Measurements from ENCODE around the gene SAMD3.
"Not testable (repeated sequence)": the region's sequence is repeated elsewhere in the genome, so short reads cannot be mapped to it uniquely, and the experiment has no call there.

Gene SAMD3

GRCh38 chr6:130187335-130188206 is 35.2 kb downstream of the SAMD3 start:
- intact Hi-C loops (cut with DNase I): no loop called here
- no peak for DNase-seq

GRCh38 chr6:130185658-130186057 is 37.1 kb downstream of the SAMD3 start:
- intact Hi-C loops (cut with DNase I): no loop called here
- no peak for DNase-seq

- DNase-seq: no peak
- intact Hi-C loops (cut with DNase I): no loop called here
These were observed 39.2 kb downstream of the SAMD3 start for GRCh38 chr6:130183271-130184222.

DNA sequence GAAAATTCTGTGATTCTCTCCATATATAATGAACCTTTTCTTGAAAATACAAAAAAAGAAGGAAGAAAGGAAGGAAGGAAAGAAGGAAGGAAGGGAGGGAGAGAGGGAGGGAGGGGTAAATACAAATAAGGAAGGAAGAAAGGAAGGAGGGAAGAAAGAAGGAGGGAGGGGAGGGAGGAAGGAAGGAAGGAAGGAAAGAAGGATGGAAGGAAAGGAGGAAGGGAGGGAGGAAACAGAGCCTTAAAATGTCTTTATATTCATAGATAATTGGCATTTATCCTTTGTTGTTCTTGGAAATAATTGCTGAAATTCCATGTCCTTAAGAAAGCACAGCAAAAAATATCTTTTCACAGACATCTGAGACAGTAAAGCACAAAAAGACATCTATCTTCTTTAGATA is 40.3 kb downstream of the SAMD3 start:
- no peak for DNase-seq
- intact Hi-C loops (cut with DNase I): no loop called here

DNA sequence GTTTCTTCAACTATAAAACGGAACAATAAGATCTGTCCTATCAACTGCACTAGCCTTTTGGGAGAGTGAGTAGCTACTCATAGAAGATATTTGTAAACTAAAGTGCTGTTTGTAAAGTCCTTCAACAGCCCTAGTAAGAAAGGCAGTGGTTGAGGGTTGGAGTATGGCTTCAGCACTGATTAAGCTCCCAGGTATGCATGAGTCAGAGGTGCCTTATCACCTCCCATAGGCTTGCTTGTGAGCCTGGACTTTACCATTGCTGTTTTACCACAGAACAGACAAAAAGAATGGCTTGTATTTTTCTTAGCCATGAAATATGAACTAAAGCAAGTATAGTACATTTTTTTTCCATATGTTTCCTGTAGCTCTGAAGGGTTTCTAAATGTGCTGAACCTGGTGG is 44.1 kb downstream of the SAMD3 start:
- intact Hi-C loops (cut with DNase I): no loop called here
- DNase-seq: no peak

DNA sequence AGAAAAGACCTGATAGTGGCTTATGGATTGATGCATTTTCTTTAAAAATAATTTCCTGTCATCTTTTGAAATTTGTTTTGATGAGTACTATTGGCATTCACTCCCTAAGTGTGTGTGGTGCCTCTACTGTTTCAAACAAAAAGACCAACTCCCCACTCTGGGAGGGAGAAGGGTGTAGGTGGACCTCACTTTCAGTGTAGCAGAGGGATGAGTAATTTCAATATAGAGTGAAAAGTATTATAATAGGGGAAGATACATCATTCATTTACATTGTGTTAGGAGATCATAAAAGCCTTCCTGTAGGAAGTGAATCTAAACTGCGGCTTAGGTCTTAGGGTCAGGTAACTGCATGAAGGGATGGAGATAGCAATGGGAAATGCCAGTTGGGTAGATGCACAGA is 46.4 kb downstream of the SAMD3 start:
- DNase-seq: no peak
- intact Hi-C loops (cut with DNase I): no loop called here

DNA sequence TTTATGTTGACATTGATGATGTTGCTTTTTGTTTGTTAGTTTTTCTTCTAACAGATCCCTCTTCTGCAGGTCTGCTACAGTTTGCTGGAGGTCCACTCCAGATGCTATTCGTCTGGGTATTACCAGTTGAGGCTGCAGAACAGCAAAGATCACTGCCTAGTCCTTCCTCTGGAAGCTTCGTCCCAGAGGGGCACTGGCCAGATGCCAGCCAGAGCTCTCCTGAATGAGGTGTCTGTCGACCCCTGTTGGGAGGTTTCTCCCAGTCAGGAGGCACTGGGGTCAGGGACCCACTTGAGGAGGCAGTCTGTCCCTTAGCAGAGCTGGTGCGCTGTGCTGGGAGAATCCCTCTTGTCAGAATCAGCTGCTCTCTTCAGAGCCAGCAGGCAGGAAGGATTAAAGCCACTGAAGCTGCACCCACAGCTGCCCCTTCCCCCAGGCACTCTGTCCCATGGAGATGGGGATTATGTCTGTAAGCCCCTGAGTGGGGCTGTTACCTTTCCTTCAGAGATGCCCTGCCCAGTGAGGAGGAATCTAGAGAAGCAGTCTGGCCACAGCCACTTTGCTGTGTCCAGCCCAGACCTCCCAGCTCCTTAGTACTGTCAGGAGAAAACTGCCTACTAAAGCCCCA is 49.3 kb downstream of the SAMD3 start:
- intact Hi-C loops (cut with DNase I): not testable (repeated sequence)

GRCh38 chr6:130170160-130170559 is 52.6 kb downstream of the SAMD3 start:
- intact Hi-C loops (cut with DNase I); DNase-seq: not testable (repeated sequence)

More for the DNA sequence above, 49.3 kb downstream of the SAMD3 start:
- not testable (repeated sequence) for DNase-seq

DNA sequence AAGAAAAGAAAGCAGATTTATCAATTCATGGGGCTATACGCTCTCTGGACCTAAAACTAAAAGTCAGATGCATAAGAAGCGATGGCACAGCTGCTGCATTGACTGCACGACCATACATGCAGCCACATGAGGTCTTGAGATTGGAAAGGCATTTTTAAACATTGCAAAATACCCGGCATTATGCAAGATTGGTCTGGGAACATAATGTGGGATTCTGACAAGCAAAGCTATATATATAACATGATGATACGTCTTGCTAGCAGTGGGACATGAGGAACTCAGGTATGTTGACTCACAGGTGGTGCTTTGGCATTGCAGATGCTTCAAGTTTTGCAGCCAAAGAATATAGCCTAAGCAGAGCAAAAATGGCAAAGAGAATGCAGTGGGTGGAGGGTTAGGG is 55.1 kb downstream of the SAMD3 start:
- intact Hi-C loops (cut with DNase I): no loop called here
- no peak for DNase-seq

- DNase-seq: no peak
- intact Hi-C loops (cut with DNase I): no loop called here
These were observed 58.5 kb downstream of the SAMD3 start for GRCh38 chr6:130164251-130164650.

DNA sequence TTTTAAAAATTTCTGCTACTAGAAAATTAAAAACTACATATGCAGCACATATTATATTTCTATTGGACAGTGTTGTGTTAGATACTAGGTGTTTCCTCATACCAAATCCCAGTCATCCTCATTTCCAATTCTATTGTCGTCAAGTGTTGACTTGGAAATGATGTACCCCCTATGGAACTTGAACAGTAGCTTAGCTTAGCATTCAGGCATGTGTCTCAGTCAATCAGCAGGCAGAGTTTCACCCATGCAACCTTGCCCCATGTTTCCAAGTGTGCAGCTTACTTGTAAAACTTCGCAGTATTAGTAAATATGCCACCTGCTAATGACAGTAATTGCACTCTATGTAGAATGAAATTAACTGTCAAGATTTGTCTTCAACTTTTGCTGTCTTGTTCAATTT is 59.5 kb downstream of the SAMD3 start:
- intact Hi-C loops (cut with DNase I): no loop called here
- DNase-seq: no peak

GRCh38 chr6:130162421-130162820 is 60.3 kb downstream of the SAMD3 start:
- DNase-seq: no peak
- intact Hi-C loops (cut with DNase I): no loop called here

GRCh38 chr6:130161683-130162404 is 60.9 kb downstream of the SAMD3 start:
- intact Hi-C loops (cut with DNase I): no loop called here
- no peak for DNase-seq

- intact Hi-C loops (cut with DNase I): no loop called here
- DNase-seq: no peak
These were observed 62.8 kb downstream of the SAMD3 start for GRCh38 chr6:130159956-130160355.

- no peak for DNase-seq
- intact Hi-C loops (cut with DNase I): no loop called here
These were observed 64.2 kb downstream of the SAMD3 start for GRCh38 chr6:130158548-130158947.

DNA sequence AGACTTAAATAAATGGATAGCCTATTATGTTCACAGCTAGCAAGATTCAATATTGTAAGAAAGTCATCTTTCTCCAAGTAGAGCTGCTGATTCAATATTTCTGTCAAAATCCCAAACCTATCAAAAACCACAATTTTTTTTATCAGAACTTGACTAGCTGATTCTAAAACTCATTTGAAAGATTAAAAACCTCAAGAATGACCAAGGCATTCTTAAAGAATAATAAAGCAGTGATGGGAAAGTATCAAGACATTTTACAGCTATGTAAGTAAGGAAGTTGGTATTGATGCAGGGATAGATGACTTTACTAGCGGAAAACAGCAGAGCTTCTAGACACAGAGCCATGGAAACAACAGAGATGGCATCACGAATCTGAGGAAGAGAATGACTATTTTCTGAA is 64.7 kb downstream of the SAMD3 start:
- no peak for DNase-seq
- intact Hi-C loops (cut with DNase I): no loop called here

DNA sequence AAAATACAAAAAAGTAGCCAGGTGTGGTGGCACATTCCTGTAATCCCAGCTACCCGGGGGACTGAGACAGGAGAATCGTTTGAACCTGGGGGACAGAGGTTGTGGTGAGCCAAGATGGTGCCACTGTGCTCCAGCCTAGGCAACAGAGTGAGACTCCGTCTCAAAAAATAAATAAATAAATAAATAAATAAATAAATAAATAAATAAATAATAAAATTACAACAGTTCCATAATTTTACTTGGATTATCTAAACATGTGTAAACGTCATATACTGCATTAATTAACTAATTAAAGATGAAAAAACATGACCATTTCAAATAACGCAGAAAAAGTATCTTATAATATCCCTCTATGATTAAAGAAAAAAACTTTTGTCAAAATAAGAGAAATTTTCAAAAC is 65.8 kb downstream of the SAMD3 start:
- intact Hi-C loops (cut with DNase I): no loop called here
- no peak for DNase-seq

DNA sequence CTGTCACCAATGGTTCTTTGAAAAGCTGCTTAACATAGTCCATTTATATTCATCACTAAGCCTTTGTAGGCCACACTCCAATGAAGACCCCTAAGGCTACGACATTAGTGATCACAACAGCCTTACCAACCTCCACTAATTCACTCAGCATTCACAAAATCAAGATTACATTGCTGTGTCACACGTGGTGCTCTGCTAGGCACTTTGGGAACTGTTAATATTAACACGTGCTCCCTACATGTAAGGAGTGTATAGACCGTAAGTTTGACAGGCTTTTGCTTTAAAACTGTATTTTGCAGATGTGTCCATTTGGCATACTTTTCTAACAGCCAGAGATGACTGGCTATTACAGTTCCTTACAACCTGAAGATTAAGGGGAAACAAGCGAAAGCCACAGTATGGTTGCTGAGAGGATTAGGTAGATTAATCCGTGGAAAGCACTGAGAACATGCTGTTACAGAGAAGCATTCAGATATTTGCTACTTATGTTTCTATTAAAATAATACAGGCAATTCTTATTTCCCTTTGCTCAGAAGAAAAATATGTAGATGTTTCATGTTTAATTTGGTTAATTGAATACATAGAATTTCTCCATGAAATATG is 69.7 kb downstream of the SAMD3 start:
- no peak for DNase-seq
- intact Hi-C loops (cut with DNase I): no loop called here

GRCh38 chr6:130150906-130151305 is 71.8 kb downstream of the SAMD3 start:
- no peak for DNase-seq
- intact Hi-C loops (cut with DNase I): no loop called here
